MM.1S (cell line): ENCODE data around the gene OR4B1.

Source experiments
- DNase-seq: peaks from one replicate; pipeline ENCODE4 v3.0.0-alpha.2; 2015
- H2AFZ ChIP-seq: fragments of 300-600 bp; sonication (generic); 2 replicates; pipeline ENCODE4 v1.6.0; 2016; ENCODE audit warnings: antibody characterized with exemption, low read length
- H3F3A ChIP-seq: fragments of 300-600 bp; sonication (generic); 2 replicates; pipeline ENCODE4 v1.6.1; 2016; ENCODE audit warnings: mild to moderate bottlenecking, antibody characterized with exemption, low read length, moderate library complexity, mixed read lengths; ENCODE audit not compliant: insufficient read depth
- H3K27ac ChIP-seq: fragments of 300-600 bp; sonication (generic); 2 replicates; pipeline ENCODE4 v1.5.1; 2016; ENCODE audit warnings: mild to moderate bottlenecking, low read length
- H3K27me3 ChIP-seq: fragments of 300-600 bp; sonication (generic); replicated peaks from 2 replicates; pipeline ENCODE4 v1.6.0; 2016; ENCODE audit warnings: low read length; ENCODE audit not compliant: insufficient read depth
- H3K36me3 ChIP-seq: fragments of 300-600 bp; sonication (generic); replicated peaks from 2 replicates; pipeline ENCODE4 v1.6.1; 2016; ENCODE audit warnings: mild to moderate bottlenecking, low read length, mixed read lengths; ENCODE audit not compliant: insufficient read depth
- H3K4me1 ChIP-seq: fragments of 300-600 bp; sonication (generic); 2 replicates; pipeline ENCODE4 v1.6.1; 2016; ENCODE audit warnings: low read length, mixed read lengths
- H3K4me2 ChIP-seq: fragments of 300-600 bp; sonication (generic); 2 replicates; pipeline ENCODE4 v1.6.0; 2016; ENCODE audit warnings: low read depth, low read length
- H3K4me3 ChIP-seq: fragments of 300-600 bp; sonication (generic); 2 replicates; pipeline ENCODE4 v1.5.1; 2016; ENCODE audit warnings: low read length, mixed read lengths
- H3K79me2 ChIP-seq: fragments of 300-600 bp; sonication (generic); 2 replicates; pipeline ENCODE4 v1.6.1; 2016; ENCODE audit warnings: mixed run types, low read length, mixed read lengths
- H3K9ac ChIP-seq: fragments of 300-600 bp; sonication (generic); 2 replicates; pipeline ENCODE4 v1.6.1; 2016; ENCODE audit warnings: low read length, mixed read lengths
- H3K9me2 ChIP-seq: fragments of 300-600 bp; sonication (generic); replicated peaks from 2 replicates; pipeline ENCODE4 v1.6.1; 2016; ENCODE audit warnings: mild to moderate bottlenecking, low read length, mixed read lengths; ENCODE audit not compliant: insufficient read depth
- H3K9me3 ChIP-seq: fragments of 300-600 bp; sonication (generic); replicated peaks from 2 replicates; pipeline ENCODE4 v1.6.1; 2016; ENCODE audit warnings: mild to moderate bottlenecking, low read length, mixed read lengths; ENCODE audit not compliant: insufficient read depth
- H4K20me1 ChIP-seq: fragments of 300-600 bp; sonication (generic); 2 replicates; pipeline ENCODE4 v1.6.1; 2016; ENCODE audit warnings: mild to moderate bottlenecking, low read length, moderate library complexity, mixed read lengths; ENCODE audit not compliant: insufficient read depth
- EZH2 ChIP-seq: fragments of 300-600 bp; sonication (generic); optimal IDR thresholded peaks from 2 replicates; pipeline ENCODE3; 2017; ENCODE audit warnings: low read depth, mild to moderate bottlenecking, antibody characterized with exemption, low read length, mixed read lengths
- EZH2phosphoT487 ChIP-seq: fragments of 300-600 bp; sonication (generic); IDR thresholded peaks from 2 replicates; pipeline ENCODE4 v1.6.1; 2018; ENCODE audit warnings: antibody characterized with exemption, low read length
- TF ChIP-seq, protein P1 (sequence below): fragments of 300-600 bp; sonication (generic); IDR thresholded peaks from 2 replicates; pipeline ENCODE4 v1.5.1; 2016; ENCODE audit warnings: antibody characterized with exemption, low read length, mixed read lengths

Gene OR4B1

DNA sequence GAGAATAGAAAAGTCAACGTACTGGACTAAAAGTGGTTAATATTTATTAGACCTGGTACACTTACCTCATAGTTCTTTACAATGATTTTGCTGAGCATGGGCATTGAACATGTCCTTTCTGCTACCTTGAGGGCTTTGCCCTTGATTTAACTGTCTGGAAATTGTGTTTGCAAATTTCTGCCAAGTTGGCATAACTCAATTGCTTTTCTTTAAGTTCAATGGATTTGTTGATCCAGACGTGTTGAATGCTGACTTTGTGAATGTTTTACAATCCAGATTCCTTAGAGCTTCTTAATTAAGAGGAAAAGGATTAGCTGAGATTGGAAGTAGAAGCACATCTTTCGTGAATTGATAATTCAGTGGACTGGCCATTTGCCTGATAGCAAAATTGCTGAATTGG is 21.1 kb downstream of the OR4B1 start:
- no peak overlapping the region for H3K27ac ChIP-seq
- no peaks in the 10 kb centered on the region for H3K9me2 ChIP-seq
- DNase-seq: no peak
- no peaks in the 10 kb centered on the region for H3F3A ChIP-seq
- no peak overlapping the region for H2AFZ ChIP-seq
- H3K4me1 ChIP-seq: no peaks in the 10 kb centered on the region
- H3K79me2 ChIP-seq: no peaks in the 10 kb centered on the region
- no peak overlapping the region for H3K9ac ChIP-seq
- H3K36me3 ChIP-seq: no peaks in the 10 kb centered on the region
- H3K9me3 ChIP-seq: no peaks in the 10 kb centered on the region
- H3K4me3 ChIP-seq: no peak overlapping the region
- no peaks in the 10 kb centered on the region for H4K20me1 ChIP-seq
- no peak overlapping the region for H3K4me2 ChIP-seq
- no peaks in the 10 kb centered on the region for H3K27me3 ChIP-seq
- TF ChIP-seq EZH2phosphoT487: no peak
- no peak for TF ChIP-seq EZH2
- TF ChIP-seq, protein P1, sequence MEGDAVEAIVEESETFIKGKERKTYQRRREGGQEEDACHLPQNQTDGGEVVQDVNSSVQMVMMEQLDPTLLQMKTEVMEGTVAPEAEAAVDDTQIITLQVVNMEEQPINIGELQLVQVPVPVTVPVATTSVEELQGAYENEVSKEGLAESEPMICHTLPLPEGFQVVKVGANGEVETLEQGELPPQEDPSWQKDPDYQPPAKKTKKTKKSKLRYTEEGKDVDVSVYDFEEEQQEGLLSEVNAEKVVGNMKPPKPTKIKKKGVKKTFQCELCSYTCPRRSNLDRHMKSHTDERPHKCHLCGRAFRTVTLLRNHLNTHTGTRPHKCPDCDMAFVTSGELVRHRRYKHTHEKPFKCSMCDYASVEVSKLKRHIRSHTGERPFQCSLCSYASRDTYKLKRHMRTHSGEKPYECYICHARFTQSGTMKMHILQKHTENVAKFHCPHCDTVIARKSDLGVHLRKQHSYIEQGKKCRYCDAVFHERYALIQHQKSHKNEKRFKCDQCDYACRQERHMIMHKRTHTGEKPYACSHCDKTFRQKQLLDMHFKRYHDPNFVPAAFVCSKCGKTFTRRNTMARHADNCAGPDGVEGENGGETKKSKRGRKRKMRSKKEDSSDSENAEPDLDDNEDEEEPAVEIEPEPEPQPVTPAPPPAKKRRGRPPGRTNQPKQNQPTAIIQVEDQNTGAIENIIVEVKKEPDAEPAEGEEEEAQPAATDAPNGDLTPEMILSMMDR: no peak

DNA sequence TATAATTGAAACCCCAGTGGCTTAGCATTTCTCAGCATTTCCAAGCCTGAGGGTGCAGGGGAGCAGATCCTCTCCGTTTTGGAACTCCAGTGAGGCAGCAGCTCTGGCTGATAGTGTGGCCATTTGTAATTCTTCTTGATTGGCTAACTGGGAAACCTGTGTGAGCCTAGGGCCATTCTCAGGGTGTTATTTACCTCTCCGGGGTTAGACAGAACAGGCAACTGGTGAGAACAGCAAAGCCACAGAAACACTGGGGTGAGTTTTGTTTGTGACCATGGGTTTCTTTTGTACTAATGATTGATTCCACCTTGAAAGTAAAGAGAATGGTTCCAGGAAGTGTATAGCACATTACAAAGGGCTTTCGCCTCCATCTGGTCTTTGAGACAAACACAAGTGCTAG is 25.9 kb downstream of the OR4B1 start:
- Histone ChIP-seq H3K9ac (no peak overlapping the region), H4K20me1 (no peaks in the 10 kb centered on the region), H3K27me3 (no peaks in the 10 kb centered on the region), H3K36me3 (no peaks in the 10 kb centered on the region), H3K79me2 (no peaks in the 10 kb centered on the region), H2AFZ (no peak overlapping the region), H3K27ac (no peak overlapping the region), H3K9me3 (no peaks in the 10 kb centered on the region), H3F3A (no peaks in the 10 kb centered on the region), H3K4me2 (no peak overlapping the region), H3K4me1 (no peaks in the 10 kb centered on the region), H3K9me2 (no peaks in the 10 kb centered on the region), H3K4me3 (no peak overlapping the region)
- no peak for TF ChIP-seq EZH2
- TF ChIP-seq EZH2phosphoT487: no peak
- TF ChIP-seq, protein P1: no peak
- DNase-seq: no peak

DNA sequence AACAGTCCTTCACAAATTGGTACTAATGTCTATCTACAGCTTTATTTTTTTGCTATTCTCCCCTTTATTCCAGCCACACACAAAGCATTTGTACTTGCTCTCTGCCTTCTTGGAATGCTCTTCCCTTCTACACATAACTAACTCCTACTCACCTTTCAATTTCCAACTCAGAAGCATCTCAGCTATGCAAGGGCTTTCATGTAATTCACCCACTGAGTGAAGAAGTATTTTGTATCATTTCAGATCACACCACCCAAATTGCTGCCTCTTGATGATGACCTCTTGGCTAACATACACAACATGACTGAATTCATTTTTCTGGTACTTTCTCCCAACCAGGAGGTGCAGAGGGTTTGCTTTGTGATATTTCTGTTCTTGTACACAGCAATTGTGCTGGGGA is 28.2 kb downstream of the OR4B1 start, which contains the start of gene OR4X2:
Gene OR4X2 (plus strand): TSS at position 301 of the 400 bp plus-strand sequence. CDS start 0 bp downstream, at position 301.
- Histone ChIP-seq H3K27ac (no peak within 1 kb of the TSS), H3K9ac (no peak within 1 kb of the TSS), H3K36me3 (no peaks in the 10 kb centered on the region), H2AFZ (no peak within 1 kb of the TSS), H3K4me2 (no peak within 1 kb of the TSS), H3K4me3 (no peak within 1 kb of the TSS), H3K9me2 (no peaks in the 10 kb centered on the region), H3F3A (no peaks in the 10 kb centered on the region), H3K27me3 (no peaks in the 10 kb centered on the region), H4K20me1 (no peaks in the 10 kb centered on the region), H3K9me3 (no peaks in the 10 kb centered on the region), H3K4me1 (no peaks in the 10 kb centered on the region), H3K79me2 (no peaks in the 10 kb centered on the region)
- TF ChIP-seq, protein P1: no peak
- TF ChIP-seq EZH2phosphoT487 (no peak), EZH2 (no peak)
- no peak for DNase-seq
